Mucosa of descending colon (tissue), 3 donors: ENCODE results near the gene IFNG-AS1. TPM values are rescaled to one million over a fixed set of nuclear protein-coding genes. Genes with fewer than 3 reads are reported as not detected.

Source experiments
- ATAC-seq: fragments of 200-7000 bp; cut with Tn5 transposase; one replicate; pipeline ENCODE4 v1.9.1; 2020; ENCODE audit warnings: mild to moderate bottlenecking, moderate library complexity
- DNase-seq, 3 donors: peaks; one replicate each; pipeline ENCODE4 v3.0.0-alpha.2; 2020
- H3K36me3 ChIP-seq: fragments of 200-600 bp; one replicate; pipeline ENCODE4 v1.8.0; 2021; ENCODE audit warnings: low read depth, mild to moderate bottlenecking
- H3K4me1 ChIP-seq: fragments of 200-600 bp; one replicate; pipeline ENCODE4 v1.8.0; 2021; ENCODE audit warnings: low read depth, mild to moderate bottlenecking
- H3K4me3 ChIP-seq: fragments of 200-600 bp; one replicate; pipeline ENCODE4 v1.8.0; 2021; ENCODE audit warnings: mild to moderate bottlenecking
- H3K9me3 ChIP-seq: fragments of 200-600 bp; one replicate; pipeline ENCODE4 v1.8.0; 2021; ENCODE audit warnings: mild to moderate bottlenecking
- intact Hi-C, 2 donors: fragments of 100-400 bp; cut with DNase I in 1 of 2; cut with micrococcal nuclease in 1 of 2; formaldehyde crosslinking; loops; one replicate each; pipeline versions ENCODE4 v1.11.0 to v1.11.1; 2022; cut with DNase I, micrococcal nuclease
- total RNA-seq, 3 donors: library from RNA; stranded (reverse); fragmentation: NEBNext Ultra II Directional in 2 of 3; extraction: Animal tissue kit (Norgen Biotek cat#: 25700) in 2 of 3; gene quantifications; one replicate each; pipeline versions ENCODE4 v1.2.1 to v1.2.4, GENCODE V29; 2021 to 2023
- TF ChIP-seq, protein P1 (sequence below): fragments of 200-600 bp; IDR thresholded peaks from one replicate; pipeline ENCODE4 v1.8.0; 2022; ENCODE audit warnings: antibody characterized with exemption, mild to moderate bottlenecking
- donor health status: DM: no; HTN: no; CAD: no; lungs with moderate emphysema.
- donor health status: DM: no; HTN: no; CAD: no.
- donor health status: DM: no; HTN: yes; CAD: no.

IFNG-AS1 gene
- total RNA-seq, 3 donors from 2014 or later = 0.17 to 0.70 TPM; not detected in 1

DNA sequence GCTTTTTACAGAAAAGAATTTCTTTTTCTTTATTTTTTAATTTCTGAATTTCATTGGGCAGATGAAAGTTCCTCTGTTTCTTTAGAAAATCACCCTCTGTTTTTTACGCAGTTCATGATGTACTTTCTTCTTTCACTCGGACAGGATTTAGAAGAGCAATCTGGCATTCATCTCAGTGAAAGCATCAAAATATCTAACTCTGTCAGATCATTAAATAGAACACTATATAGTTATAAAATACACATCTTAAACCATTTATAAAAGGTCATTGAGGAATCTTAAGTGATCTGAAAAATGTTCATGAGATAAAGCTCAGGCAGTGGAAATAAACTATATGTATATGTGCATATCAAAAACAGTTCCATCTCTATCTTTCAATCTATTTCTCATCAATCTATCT, 3.9 kb downstream of the IFNG-AS1 start:
- H3K36me3 ChIP-seq = no peaks in the 10 kb centered on the region
- ATAC-seq = no peak
- TF ChIP-seq, protein P1, sequence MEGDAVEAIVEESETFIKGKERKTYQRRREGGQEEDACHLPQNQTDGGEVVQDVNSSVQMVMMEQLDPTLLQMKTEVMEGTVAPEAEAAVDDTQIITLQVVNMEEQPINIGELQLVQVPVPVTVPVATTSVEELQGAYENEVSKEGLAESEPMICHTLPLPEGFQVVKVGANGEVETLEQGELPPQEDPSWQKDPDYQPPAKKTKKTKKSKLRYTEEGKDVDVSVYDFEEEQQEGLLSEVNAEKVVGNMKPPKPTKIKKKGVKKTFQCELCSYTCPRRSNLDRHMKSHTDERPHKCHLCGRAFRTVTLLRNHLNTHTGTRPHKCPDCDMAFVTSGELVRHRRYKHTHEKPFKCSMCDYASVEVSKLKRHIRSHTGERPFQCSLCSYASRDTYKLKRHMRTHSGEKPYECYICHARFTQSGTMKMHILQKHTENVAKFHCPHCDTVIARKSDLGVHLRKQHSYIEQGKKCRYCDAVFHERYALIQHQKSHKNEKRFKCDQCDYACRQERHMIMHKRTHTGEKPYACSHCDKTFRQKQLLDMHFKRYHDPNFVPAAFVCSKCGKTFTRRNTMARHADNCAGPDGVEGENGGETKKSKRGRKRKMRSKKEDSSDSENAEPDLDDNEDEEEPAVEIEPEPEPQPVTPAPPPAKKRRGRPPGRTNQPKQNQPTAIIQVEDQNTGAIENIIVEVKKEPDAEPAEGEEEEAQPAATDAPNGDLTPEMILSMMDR = no peak
- DNase-seq = no peak
- no peak overlapping the region for H3K4me3 ChIP-seq
- no peaks in the 10 kb centered on the region for H3K9me3 ChIP-seq
- intact Hi-C loops = no loop called here
- H3K4me1 ChIP-seq = no peaks in the 10 kb centered on the region

DNA sequence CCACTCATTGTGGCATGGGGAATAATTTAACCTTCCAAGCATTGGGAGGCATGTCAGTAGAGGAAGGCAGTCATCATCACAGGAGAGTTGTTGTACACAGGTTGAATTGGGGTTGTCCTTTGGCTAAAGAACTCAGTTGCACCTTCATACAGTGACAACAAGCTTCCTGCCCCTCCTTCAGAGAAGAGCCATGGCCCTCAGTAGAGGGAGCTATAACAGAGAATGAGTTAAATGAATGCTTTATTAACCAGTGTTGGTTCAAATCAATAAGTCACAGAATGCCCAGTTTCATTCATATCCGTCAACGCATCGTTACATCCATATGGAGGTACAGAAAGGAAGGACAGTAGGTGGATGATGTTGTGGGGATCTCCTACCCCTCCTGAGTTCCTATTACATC, 4.8 kb downstream of the IFNG-AS1 start:
- H3K9me3 ChIP-seq = no peaks in the 10 kb centered on the region
- TF ChIP-seq, protein P1 = no peak
- intact Hi-C loops = no loop called here
- ATAC-seq (no peak), DNase-seq (no peak)
- H3K4me1 ChIP-seq = no peaks in the 10 kb centered on the region
- no peaks in the 10 kb centered on the region for H3K36me3 ChIP-seq
- H3K4me3 ChIP-seq = no peak overlapping the region

DNA sequence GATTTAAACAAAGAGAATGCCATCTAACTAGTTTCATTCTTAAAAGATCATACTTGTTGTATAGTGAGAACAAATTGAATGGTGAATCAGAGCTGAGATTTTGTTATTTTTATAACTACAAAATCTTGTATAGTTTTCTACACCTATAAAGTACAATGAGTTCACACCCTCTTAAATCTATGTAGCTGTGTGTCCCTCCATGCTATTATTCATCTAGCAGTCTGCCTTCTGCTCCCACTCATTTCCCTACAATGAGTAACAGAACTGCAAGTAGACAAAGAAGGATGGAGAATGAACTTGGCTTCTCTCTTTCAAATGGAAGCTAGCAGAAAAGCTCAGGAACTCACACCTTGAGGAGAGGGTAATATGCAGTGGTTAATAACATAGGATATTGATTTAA, 7.1 kb downstream of the IFNG-AS1 start:
- intact Hi-C loops = no loop called here
- TF ChIP-seq, protein P1 = no peak
- Histone ChIP-seq H3K36me3 (no peaks in the 10 kb centered on the region), H3K4me1 (no peaks in the 10 kb centered on the region), H3K9me3 (no peaks in the 10 kb centered on the region), H3K4me3 (no peak overlapping the region)
- no peak for DNase-seq
- no peak for ATAC-seq

DNA sequence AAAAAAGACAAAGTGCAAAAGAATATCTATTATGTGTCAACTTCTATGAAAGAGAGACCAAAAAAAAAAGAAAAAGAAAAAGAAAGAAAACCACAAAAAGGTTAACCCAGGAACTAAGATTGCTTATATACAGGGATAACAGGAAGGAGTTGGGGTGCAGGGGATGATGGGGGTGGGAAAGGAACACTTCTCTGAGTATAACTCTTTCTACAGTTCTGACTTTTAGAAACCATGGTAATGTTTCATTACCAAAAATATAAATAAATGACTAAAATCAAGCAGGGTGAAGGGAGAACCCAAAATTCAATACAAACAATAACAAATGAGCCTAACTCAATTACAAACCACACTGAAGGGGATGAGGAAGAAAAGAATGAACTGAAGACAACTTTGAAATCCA, 9.1 kb downstream of the IFNG-AS1 start:
- Histone ChIP-seq H3K36me3 (no peaks in the 10 kb centered on the region), H3K4me1 (no peaks in the 10 kb centered on the region), H3K4me3 (no peak overlapping the region), H3K9me3 (no peaks in the 10 kb centered on the region)
- DNase-seq (no peak), ATAC-seq (no peak)
- TF ChIP-seq, protein P1 = no peak
- intact Hi-C loops = no loop called here

DNA sequence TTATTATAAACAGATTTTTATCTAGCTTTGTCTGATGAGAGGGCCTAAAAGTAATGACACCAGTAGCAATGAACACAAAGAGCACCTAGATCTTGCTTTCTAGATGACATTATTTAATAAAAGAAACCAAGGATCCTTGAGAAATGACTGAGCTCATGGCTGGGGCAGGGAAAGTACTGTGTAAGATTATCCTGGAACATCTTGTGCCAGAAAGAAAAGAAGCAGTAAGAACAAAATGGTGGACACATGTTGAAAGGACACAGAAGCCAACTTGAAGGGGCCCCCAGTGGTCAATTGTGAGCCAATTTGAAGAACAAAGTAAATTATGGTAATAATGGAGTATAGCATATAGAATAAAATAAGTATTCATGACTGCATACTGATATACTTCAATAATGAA, 10.0 kb downstream of the IFNG-AS1 start:
- ATAC-seq (no peak), DNase-seq (no peak)
- intact Hi-C loops = no loop called here
- H3K4me3 ChIP-seq = no peak overlapping the region
- no peaks in the 10 kb centered on the region for H3K36me3 ChIP-seq
- no peaks in the 10 kb centered on the region for H3K4me1 ChIP-seq
- no peaks in the 10 kb centered on the region for H3K9me3 ChIP-seq
- TF ChIP-seq, protein P1 = no peak
